ACC112 (cell line): Measurements from ENCODE around the gene CASP6.

Experiments used
- H2AFZ ChIP-seq: fragments of 200-600 bp; sonication (generic); one replicate; pipeline ENCODE4 v1.6.0; 2017; ENCODE audit warnings: antibody characterized with exemption, low read length; ENCODE audit not compliant: unreplicated experiment
- H3K27ac ChIP-seq: fragments of 200-600 bp; sonication (generic); 2 replicates; pipeline ENCODE4 v1.5.1; 2014; ENCODE audit warnings: low read depth, mild to moderate bottlenecking, antibody characterized with exemption, low read length, moderate library complexity
- H3K27me3 ChIP-seq: fragments of 200-600 bp; sonication (generic); 2 replicates; pipeline ENCODE4 v1.6.1; 2014; ENCODE audit warnings: mild to moderate bottlenecking, antibody characterized with exemption, low read length, moderate library complexity, mixed read lengths; ENCODE audit not compliant: insufficient read depth
- H3K36me3 ChIP-seq: fragments of 200-600 bp; sonication (generic); 2 replicates; pipeline ENCODE4 v1.6.1; 2016; ENCODE audit warnings: mild to moderate bottlenecking, antibody characterized with exemption, low read length, moderate library complexity, mixed read lengths; ENCODE audit not compliant: insufficient read depth
- H3K4me1 ChIP-seq: fragments of 200-600 bp; sonication (generic); one replicate; pipeline ENCODE4 v1.6.1; 2016; ENCODE audit warnings: low read length, mixed read lengths; ENCODE audit not compliant: insufficient read depth, unreplicated experiment, control insufficient read depth
- H3K4me3 ChIP-seq: fragments of 200-600 bp; sonication (generic); 2 replicates; pipeline ENCODE4 v1.5.1; 2014; ENCODE audit warnings: mild to moderate bottlenecking, low read depth, low read length
- H3K79me2 ChIP-seq: fragments of 200-600 bp; sonication (generic); one replicate; pipeline ENCODE4 v1.6.0; 2016; ENCODE audit warnings: low read length; ENCODE audit not compliant: control insufficient read depth, unreplicated experiment, insufficient read depth

Gene CASP6

GRCh38 chr4:109719604-109720003 is 16.4 kb upstream of the CASP6 start:
- Histone ChIP-seq H2AFZ (no peak overlapping the region), H3K27me3 (no peaks in the 10 kb centered on the region), H3K36me3 (peaks cover 3% of the 10 kb centered on the region; the same call in 1 of the 2 replicates), H3K27ac (no peak overlapping the region), H3K4me1 (no peaks in the 10 kb centered on the region), H3K4me3 (no peak overlapping the region), H3K79me2 (no peaks in the 10 kb centered on the region)

- Histone ChIP-seq H3K4me1 (no peaks in the 10 kb centered on the region), H3K27me3 (no peaks in the 10 kb centered on the region), H3K27ac (no peak overlapping the region), H3K79me2 (no peaks in the 10 kb centered on the region), H3K4me3 (no peak overlapping the region), H2AFZ (no peak overlapping the region), H3K36me3 (peaks cover 3% of the 10 kb centered on the region; the same call in 1 of the 2 replicates)
Observed at GRCh38 chr4:109718759-109719158, 15.5 kb upstream of the CASP6 start.

- Histone ChIP-seq H3K4me1 (no peaks in the 10 kb centered on the region), H3K27ac (no peak overlapping the region), H3K4me3 (no peak overlapping the region), H3K79me2 (no peaks in the 10 kb centered on the region), H3K36me3 (no peaks in the 10 kb centered on the region; the same call in 1 of the 2 replicates), H3K27me3 (no peaks in the 10 kb centered on the region), H2AFZ (no peak overlapping the region)
Observed at GRCh38 chr4:109713500-109713899, 10.3 kb upstream of the CASP6 start.

GRCh38 chr4:109708990-109709389 is 5.7 kb upstream of the CASP6 start:
- Histone ChIP-seq H3K79me2 (no peaks in the 10 kb centered on the region), H3K36me3 (no peaks in the 10 kb centered on the region), H3K27ac (no peak overlapping the region), H3K27me3 (no peaks in the 10 kb centered on the region), H2AFZ (no peak overlapping the region), H3K4me3 (no peak overlapping the region), H3K4me1 (no peaks in the 10 kb centered on the region)

- H2AFZ ChIP-seq, result no peak overlapping the region
- no peaks in the 10 kb centered on the region for H3K79me2 ChIP-seq
- H3K4me1 ChIP-seq, result no peaks in the 10 kb centered on the region
- no peaks in the 10 kb centered on the region for H3K27me3 ChIP-seq
- no peak overlapping the region for H3K4me3 ChIP-seq
- H3K36me3 ChIP-seq, result no peaks in the 10 kb centered on the region
- H3K27ac ChIP-seq, result no peak overlapping the region
Observed at GRCh38 chr4:109708435-109708834, 5.2 kb upstream of the CASP6 start.

GRCh38 chr4:109703664-109704361 is 568 bp upstream of the CASP6 start:
- H3K27ac ChIP-seq, result no peak overlapping the region
- no peaks in the 10 kb centered on the region for H3K27me3 ChIP-seq
- no peaks in the 10 kb centered on the region for H3K36me3 ChIP-seq
- peak overlapping the region; percentile 99 for H2AFZ ChIP-seq
- H3K79me2 ChIP-seq, result peaks cover 19% of the 10 kb centered on the region
- H3K4me1 ChIP-seq, result peaks cover 7% of the 10 kb centered on the region
- H3K4me3 ChIP-seq, result peak overlapping the region; percentile 91

GRCh38 chr4:109701566-109702410 is 1.5 kb downstream of the CASP6 start:
- Histone ChIP-seq H3K36me3 (peaks cover 6% of the 10 kb centered on the region; the same call in 1 of the 2 replicates), H2AFZ (peak overlapping the region; percentile 99), H3K4me1 (peaks cover 7% of the 10 kb centered on the region), H3K27me3 (no peaks in the 10 kb centered on the region), H3K4me3 (peak overlapping the region; percentile 91), H3K79me2 (peaks cover 19% of the 10 kb centered on the region), H3K27ac (peak overlapping the region; percentile 28; the same call in 1 of the 2 replicates)

- H3K27ac ChIP-seq, result no peak overlapping the region
- no peak overlapping the region for H3K4me3 ChIP-seq
- no peaks in the 10 kb centered on the region for H3K27me3 ChIP-seq
- peaks cover 7% of the 10 kb centered on the region for H3K4me1 ChIP-seq
- peaks cover 19% of the 10 kb centered on the region for H3K79me2 ChIP-seq
- peaks cover 11% of the 10 kb centered on the region; the same call in 1 of the 2 replicates for H3K36me3 ChIP-seq
- H2AFZ ChIP-seq, result no peak overlapping the region
Observed at GRCh38 chr4:109699553-109700225, 3.6 kb downstream of the CASP6 start.

- no peaks in the 10 kb centered on the region for H3K27me3 ChIP-seq
- peaks cover 16% of the 10 kb centered on the region for H3K36me3 ChIP-seq
- no peak overlapping the region for H2AFZ ChIP-seq
- peaks cover 7% of the 10 kb centered on the region for H3K4me1 ChIP-seq
- H3K27ac ChIP-seq, result no peak overlapping the region
- peaks cover 19% of the 10 kb centered on the region for H3K79me2 ChIP-seq
- no peak overlapping the region for H3K4me3 ChIP-seq
Observed at GRCh38 chr4:109698656-109699055, 4.6 kb downstream of the CASP6 start.

- no peak overlapping the region for H3K27ac ChIP-seq
Observed at GRCh38 chr4:109691411-109691920, 11.8 kb downstream of the CASP6 start.

More at GRCh38 chr4:109691411-109691920, 11.8 kb downstream of the CASP6 start:
- no peaks in the 10 kb centered on the region for H3K4me1 ChIP-seq
- peaks cover 18% of the 10 kb centered on the region for H3K36me3 ChIP-seq
- H3K4me3 ChIP-seq, result no peak overlapping the region
- H3K79me2 ChIP-seq, result no peaks in the 10 kb centered on the region
- H3K27me3 ChIP-seq, result no peaks in the 10 kb centered on the region
- H2AFZ ChIP-seq, result no peak overlapping the region
